Kidney epithelial cell (primary cell): ENCODE measurements around the gene STPG3. TPM values are rescaled to one million over a fixed set of nuclear protein-coding genes. Genes with fewer than 3 reads are reported as not detected.

Experiments
- DNase-seq: peaks from one replicate; pipeline ENCODE4 v3.0.0-alpha.2; 2010; ENCODE audit warnings: low read depth
- H3K27me3 ChIP-seq: 2 replicates; pipeline ENCODE4 v1.6.0; 2011; ENCODE audit warnings: low read length; ENCODE audit not compliant: control insufficient read depth, insufficient read depth
- H3K36me3 ChIP-seq: 2 replicates; pipeline ENCODE4 v1.5.1; 2011; ENCODE audit warnings: low read length; ENCODE audit not compliant: control insufficient read depth, insufficient read depth
- H3K4me3 ChIP-seq: 2 replicates; pipeline ENCODE4 v1.5.1; 2011; ENCODE audit warnings: low read depth, mild to moderate bottlenecking, control low read depth, low read length
- total RNA-seq: library from RNA; depleted of rRNA; stranded (reverse); fragments of >200 nt; gene quantifications from 2 replicates; pipeline ENCODE4 v1.2.3, GENCODE V29; 2015
- TF ChIP-seq, protein P1 (sequence below): IDR thresholded peaks from 2 replicates; pipeline ENCODE4 v1.5.1; 2011; ENCODE audit warnings: mild to moderate bottlenecking, moderate library complexity, low read length, control low read depth, inconsistent platforms; ENCODE audit not compliant: insufficient read depth, poor library complexity, severe bottlenecking

The STPG3 gene
- total RNA-seq, 1 donor from 2014 or later: not detected

DNA sequence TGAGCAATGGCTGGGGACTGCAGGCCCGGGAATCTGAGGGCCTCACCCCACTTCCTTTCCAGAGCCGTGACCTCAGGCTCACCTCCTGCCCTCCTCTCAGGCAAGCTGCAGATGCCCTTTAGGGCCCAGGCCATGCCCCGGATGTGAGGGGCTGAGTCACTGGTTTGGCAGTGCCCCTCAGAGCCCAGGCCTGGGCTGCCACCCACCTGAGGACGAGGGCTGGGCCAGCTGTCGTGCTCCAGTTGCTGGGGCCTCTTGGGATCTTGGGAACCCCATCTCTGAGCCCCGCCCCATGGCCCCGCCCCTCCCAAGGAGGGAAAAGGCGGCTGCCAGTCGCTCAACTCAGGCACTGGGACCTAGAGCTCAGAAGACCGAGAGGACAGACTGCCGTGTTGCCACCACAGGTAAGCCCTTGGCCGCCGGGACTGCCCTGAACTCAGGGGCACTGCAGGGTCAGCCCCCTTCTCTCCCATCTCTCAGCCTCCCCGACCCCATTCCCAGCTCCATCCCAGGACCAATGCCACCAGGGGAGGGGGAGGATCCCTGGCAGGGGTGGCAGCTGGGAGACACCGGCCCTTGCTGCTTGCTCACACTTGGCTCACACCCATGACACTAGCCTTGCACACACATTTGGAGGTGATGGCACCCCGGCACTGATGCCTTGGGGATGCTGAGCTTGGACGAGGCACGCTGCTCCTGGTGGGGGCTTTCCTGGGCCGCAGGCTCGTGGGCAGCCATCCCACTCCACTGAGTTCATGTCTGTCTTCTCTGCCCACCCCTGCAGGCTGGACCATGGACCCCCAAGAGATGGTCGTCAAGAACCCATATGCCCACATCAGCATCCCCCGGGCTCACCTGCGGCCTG is 26.0 kb upstream of the STPG3 start, which contains the start of gene CYSRT1:
CYSRT1 (plus strand) TSS at position 345 of the 865 bp plus-strand sequence; CDS start at position 793, 448 bp downstream.
- TF ChIP-seq, protein P1, sequence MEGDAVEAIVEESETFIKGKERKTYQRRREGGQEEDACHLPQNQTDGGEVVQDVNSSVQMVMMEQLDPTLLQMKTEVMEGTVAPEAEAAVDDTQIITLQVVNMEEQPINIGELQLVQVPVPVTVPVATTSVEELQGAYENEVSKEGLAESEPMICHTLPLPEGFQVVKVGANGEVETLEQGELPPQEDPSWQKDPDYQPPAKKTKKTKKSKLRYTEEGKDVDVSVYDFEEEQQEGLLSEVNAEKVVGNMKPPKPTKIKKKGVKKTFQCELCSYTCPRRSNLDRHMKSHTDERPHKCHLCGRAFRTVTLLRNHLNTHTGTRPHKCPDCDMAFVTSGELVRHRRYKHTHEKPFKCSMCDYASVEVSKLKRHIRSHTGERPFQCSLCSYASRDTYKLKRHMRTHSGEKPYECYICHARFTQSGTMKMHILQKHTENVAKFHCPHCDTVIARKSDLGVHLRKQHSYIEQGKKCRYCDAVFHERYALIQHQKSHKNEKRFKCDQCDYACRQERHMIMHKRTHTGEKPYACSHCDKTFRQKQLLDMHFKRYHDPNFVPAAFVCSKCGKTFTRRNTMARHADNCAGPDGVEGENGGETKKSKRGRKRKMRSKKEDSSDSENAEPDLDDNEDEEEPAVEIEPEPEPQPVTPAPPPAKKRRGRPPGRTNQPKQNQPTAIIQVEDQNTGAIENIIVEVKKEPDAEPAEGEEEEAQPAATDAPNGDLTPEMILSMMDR: no peak
- DNase-seq: no peak
- Histone ChIP-seq H3K36me3 (no peaks in the 10 kb centered on the region), H3K4me3 (peak within 1 kb of the TSS; percentile 83), H3K27me3 (peaks cover 19% of the 10 kb centered on the region)

- no peak for DNase-seq
- peaks cover 21% of the 10 kb centered on the region for H3K27me3 ChIP-seq
- TF ChIP-seq, protein P1: no peak
- H3K4me3 ChIP-seq: no peak overlapping the region
- no peaks in the 10 kb centered on the region for H3K36me3 ChIP-seq
Observed at GRCh38 chr9:137225699-137226331, 25.3 kb upstream of the STPG3 start.

- DNase-seq: no peak
- TF ChIP-seq, protein P1: no peak
Observed at GRCh38 chr9:137226338-137227053, 24.6 kb upstream of the STPG3 start.

DNA sequence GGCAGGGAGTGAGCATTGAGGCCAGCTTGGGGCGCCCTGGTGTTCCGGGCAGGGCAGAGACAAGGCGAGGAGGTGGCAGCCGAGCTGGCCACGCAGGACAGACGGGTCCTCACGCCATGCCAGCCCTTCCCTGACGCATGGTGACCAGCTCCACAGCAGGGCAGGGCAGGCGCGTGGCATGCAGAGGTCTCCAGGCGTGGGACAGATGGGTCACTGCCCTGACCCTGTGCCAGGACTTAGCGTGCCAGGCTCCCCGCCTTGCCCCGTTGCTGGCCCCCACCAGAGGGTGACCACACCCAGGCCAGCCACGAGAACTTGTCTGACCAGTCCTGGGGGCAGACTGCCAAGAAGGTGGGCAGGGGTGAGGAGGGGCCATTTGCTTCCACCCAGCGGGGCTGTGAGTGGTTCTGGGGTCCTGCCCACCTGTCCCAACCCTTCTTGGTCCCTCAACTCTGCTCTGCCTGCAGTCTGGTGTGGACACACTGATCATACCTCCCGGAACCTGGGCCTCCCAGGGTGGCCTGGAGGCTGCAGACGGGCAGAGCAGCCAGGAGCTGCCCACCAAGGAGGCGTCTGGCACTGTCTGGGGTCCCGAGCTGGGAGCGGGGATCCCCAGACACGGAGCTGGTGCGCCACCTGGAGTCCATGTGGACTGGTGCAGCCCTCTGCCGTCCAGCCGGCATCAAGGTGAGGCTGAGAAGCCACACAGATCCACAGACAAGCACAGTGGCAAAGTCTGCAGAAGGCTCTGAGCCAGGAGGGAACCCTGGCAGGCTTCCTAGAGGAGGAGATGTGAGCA is 23.8 kb upstream of the STPG3 start, which contains the start of gene RNF224:
RNF224 (plus strand) TSS at position 449 of the 799 bp plus-strand sequence. CDS start 834 bp downstream, outside the sequence.
- no peak within 1 kb of the TSS for H3K4me3 ChIP-seq
- TF ChIP-seq, protein P1: peak; percentile 91
- H3K36me3 ChIP-seq: no peaks in the 10 kb centered on the region
- DNase-seq: no peak
- H3K27me3 ChIP-seq: peaks cover 27% of the 10 kb centered on the region

More at GRCh38 chr9:137226338-137227053, 24.6 kb upstream of the STPG3 start:
- Histone ChIP-seq H3K4me3 (no peak overlapping the region), H3K36me3 (no peaks in the 10 kb centered on the region), H3K27me3 (peaks cover 24% of the 10 kb centered on the region)

- no peak for DNase-seq
- Histone ChIP-seq H3K27me3 (peaks cover 35% of the 10 kb centered on the region), H3K36me3 (no peaks in the 10 kb centered on the region), H3K4me3 (no peak overlapping the region)
- TF ChIP-seq, protein P1: no peak
Observed at GRCh38 chr9:137227853-137228505, 23.1 kb upstream of the STPG3 start.
